Measurements from ENCODE around the gene COL6A2.
A peak's percentile ranks its signal among the peaks of the same experiment; 100 is the strongest.
"Not testable (repeated sequence)": the region's sequence is repeated elsewhere in the genome, so short reads cannot be mapped to it uniquely, and the experiment has no call there.

Gene COL6A2

DNA sequence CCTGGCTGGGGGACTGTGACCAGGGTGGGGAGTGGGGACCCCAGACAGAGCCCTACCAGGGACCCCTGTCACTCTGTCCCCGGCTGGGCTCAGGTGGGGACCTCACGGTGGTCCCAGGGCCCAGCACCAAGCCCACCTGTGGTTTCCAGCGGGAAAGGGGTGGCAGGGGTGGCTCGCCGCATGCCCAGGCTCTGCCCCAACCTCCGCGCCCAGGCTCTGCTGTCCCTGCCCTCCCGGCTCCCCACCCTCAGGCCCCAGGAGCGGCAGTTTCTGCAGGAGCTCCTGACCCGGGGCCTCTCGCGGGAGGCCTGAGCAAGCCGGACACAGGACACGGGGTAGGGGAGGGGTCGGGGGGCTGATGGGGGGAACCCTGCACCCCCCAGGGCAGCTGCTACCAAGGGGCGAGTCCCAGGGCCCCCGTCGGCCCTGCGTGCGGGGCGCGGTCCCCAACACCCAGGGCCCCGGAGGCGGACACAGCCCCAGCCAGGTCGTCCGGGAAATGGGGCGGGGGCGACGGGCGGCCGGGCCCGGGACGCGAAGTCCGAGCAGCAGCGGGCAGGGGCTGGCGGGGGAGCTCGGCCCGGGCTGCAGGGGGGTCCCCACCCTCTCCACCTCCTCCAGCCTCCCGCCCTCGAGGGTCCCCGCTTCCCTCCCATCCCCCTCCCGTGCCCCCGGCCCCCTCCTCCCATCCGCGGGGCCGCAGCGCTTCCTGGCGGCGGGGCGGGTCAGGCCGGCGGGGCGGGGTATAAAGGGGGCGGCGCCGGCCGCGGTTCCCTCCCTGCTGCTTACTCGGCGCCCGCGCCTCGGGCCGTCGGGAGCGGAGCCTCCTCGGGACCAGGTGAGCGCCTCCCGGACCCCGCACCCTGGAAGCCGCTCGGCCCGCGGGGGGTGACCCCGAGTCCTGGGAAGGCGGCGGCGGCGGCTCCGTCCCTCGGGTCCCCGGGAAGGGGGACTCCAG lies at the start of gene COL6A2:
Gene COL6A2, plus strand, starts transcription at position 777 of the 958 bp plus-strand sequence.
- peak; percentile 28 to 45 (median 34) for DNase-seq (ENCODE audit: low read depth in 3 of 3)

DNA sequence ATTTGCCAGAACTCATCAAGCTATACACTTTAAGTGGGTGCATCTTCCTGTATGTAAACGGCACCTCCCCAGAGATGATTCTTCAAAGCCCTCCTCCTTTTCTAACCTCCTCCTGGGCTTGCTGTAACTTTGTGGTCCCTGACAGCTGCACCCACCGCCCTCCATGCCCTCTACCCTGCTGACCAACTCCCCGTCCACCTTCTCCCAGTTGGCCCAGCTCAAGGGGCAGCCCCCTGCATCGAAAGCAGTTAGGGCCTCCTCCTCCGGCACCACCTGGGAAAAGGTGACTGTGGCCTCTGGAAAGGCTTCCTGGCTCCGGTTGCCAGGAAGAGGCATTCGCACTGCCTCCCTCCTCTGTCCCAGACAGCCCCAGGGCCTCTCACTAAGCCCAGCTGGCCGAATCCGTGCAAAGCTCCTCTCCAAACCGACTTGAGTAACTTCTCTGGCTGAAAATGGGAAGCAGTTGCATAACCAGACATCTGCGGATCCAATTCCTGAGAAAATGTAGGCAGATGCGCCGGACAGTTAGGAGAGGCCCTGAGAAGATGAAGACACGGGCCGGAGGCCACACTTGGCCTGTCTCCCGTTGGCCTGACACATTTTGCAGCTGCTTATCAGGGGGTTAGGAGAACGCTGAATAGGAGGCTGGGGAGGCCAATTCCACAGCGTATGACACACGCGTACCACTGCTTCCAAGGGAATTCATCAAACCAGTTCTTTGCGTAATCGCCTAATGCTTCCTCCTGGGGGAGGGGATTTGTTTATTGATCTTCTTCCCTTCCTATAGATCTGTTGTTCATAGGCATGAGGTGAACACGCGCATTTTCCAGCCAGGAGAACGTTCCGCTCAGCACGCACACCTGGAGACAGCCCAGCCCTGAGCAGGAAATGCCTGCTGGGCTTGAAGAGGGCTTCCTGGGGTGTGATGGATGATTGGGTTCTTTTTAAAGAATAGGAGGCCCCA lies 48.7 kb upstream of the COL6A2 start:
- DNase-seq (ENCODE audit: low read depth in 3 of 3) = no peak

DNA sequence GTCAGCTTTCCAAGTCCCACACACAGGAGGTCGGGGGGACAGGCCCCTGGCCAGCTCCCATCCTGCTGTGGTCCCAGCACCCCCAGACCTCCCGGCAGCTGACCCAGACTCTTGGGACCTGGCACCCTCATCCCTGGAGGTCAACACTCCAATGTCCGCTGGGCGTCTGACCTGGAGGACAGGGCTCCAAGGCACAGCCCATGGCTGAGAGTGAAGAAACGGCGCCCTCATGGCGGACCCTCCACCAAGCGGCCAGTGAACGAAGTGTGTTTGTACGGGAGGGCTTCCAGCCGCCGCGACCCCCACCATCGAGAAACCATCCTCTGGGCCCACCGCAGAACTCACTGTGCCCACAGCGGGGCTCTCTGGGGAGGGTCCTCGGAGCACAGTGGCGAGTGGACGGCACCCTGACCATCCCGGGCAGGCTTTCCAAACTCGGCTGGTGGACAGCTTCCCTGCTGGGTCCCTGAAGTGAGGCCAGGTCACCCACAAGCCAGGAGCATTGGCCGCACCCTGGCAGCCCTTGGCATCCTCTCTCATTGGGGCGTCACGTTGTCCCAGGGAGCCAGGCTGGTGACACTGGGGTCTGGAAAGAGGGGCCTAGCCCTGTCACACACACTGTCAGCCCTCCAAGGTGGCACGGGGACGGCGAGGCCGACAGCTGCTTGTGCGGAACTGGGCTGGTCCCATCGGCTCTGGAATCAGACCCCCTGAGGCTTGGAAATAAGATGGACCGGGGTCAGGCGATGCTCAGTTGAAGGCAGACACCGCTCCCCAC lies 47.8 kb upstream of the COL6A2 start:
- DNase-seq (ENCODE audit: low read depth in 3 of 3) = no peak

DNA sequence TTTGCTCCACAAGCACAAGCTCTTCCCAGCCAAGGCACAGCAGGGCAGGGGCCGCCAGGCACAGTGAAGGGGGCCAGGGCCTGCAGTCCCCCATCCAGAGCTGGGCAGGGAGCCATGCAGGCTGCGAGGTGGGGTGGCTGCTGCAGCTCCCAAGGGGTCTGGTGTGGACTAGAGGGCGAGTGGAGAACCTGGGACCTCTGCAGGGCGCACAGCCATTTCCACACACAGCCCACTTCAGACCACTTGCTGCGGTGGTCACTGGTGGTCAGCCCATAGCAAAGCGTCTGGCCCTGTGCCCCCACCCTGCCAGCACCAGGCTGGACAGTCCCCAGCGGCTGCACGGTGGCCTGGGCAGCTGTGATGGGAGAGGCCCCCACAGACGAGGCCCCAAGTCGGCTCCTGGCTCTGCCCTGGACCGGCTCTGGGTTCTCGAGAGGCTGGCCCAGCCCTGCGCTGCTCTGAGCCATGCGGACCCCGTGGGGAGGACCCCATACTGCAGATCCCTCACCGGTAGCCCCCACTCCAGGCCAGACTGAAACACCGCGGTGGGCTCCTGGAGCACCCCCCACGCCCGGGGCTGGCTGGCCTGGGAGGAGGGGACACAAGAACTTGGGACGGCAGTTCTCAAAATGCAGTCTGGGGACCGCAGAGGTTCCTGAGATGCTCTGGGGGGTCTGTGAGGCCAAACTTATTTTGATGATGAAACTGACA lies 47.1 kb upstream of the COL6A2 start:
- no peak for DNase-seq (ENCODE audit: low read depth in 3 of 3)

DNA sequence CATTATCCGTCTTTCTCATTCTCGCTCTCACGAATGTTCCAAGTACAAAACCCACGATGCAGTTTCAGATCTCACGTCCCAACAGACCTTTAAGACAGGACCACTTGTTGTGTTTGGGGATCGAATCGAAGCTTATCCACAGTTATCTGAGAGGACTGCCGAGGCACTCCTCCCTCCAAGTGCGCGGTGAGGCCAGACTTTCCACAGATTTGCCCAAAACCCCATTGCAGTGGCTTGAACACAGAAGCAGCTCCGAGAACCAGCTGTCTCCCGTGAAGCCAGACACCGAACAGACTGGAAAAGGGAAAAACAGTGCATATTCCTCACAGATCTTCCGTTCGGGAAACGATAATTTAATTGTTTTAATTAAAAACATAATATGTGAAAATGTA lies 46.5 kb upstream of the COL6A2 start:
- DNase-seq (ENCODE audit: low read depth in 3 of 3) = no peak

DNA sequence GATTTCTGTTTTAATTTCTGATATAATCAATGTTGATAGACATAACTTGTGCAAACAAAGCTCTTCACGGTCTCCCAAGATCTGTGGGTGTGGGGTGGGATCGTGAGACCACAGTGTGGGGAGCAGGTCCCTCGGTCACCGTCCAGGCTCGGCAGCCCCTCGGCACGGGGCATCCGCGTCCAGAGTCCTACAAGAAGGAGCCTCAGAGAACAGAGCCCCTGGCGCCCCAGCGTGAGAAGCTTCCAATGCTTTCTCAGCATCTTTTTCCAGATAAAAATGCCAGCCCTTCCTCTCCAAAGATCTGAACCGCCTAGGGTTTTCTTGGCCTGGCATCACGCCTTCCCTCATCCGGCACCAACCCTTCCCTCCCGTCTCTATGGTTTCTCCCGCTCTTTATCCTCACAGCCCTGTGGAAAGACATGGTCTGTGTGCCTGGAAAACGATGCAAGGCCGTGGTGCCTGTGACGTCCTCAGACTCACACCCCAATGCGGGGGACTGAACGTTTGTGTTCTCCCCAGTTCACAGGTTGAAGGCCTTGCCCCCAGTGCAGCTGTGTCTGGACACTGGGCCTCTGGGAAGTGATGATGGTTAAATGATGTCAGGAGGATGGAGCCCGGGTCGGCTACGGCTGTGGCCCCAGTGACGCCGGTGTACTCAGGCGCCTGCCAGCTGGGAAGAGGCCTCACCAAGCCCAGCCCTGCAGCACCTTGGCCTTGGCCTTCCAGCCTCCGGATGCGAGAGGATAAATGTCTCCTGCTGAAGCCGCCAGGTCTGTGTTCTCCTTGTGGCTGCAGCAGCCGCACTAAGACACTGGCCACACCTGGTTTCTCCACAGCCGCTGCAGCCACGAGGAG lies 45.9 kb upstream of the COL6A2 start:
- no peak for DNase-seq (ENCODE audit: low read depth in 3 of 3)

DNA sequence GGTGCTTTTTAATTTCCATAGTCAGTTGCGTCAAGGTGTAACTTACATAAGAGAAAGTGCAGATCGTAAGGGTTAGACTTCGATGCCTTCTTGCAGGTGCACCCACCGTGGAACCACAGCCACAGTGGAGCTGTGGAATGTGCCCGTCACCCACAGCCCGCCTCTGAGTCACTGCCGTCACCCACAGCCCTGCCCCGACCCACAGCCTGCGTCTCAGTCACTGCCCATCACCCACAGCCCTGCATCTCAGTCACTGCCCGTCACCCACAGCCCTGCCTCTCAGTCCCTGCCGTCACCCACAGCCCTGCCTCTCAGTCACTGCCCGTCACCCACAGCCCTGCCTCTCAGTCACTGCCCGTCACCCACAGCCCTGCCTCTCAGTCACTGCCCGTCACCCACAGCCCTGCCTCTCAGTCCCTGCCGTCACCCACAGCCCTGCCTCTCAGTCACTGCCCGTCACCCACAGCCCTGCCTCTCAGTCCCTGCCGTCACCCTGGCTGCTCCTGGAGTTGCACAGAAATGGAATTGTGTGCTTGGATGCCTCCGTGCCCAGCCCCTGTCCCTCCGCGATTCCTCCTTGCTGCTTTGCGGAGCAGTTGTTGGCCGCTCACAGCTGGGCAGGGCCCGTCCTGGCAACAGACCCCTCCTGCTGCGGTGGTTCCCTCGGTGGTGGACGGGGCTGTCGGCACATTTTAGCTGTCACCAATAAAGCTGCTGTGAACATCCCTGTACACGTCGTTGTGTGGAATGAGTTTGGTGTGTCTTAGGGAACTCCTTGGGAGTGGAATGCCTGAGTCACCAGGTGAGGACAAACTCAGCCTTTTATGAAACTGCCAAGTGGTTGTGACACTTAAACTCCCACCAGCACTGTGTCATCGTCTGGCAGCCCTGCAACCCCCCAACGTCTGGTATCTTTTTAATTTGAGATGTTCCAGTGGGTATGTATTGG lies 44.9 kb upstream of the COL6A2 start:
- no peak for DNase-seq (ENCODE audit: low read depth in 3 of 3)

DNA sequence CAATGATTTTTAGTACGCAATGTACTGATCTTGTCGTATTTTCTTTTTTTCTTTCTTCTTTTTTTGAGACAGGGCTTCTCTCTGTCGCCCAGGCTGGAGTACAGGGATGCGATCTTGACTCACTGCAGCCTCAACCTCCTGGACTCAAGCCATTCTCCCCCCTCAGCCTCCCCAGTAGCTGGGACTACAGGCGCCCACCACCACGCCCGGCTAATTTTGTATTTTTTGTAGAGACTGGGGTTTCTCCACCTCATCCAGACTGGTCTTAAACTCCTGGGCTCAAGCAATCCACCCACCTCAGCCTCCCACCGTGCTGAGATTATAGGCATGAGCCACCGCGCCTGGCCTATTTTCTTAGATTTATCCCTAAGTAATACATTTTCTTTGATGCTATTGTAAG lies 43.9 kb upstream of the COL6A2 start:
- no peak for DNase-seq (ENCODE audit: low read depth in 3 of 3)

DNA sequence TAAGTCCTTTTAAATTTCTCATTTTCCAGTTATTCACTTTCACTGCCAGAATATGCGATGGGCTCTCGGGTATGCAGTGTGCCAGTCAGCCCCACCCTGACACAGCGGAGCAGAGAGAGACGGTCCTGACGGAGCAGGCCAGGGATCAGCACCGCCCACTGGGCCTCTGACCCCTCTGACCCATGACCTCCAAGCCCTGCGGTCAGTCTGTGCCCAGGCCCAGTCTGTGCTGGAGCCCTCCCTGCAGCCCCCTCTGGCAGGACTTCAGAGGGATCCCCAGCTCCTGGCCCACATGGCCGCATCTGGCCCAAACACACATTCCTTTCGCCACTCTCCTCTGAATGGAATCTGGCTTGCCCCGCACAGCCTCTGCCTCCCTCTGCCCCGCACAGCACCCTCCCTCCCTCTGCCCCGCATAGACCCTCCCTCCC lies 43.4 kb upstream of the COL6A2 start:
- DNase-seq (ENCODE audit: low read depth in 3 of 3) = no peak

DNA sequence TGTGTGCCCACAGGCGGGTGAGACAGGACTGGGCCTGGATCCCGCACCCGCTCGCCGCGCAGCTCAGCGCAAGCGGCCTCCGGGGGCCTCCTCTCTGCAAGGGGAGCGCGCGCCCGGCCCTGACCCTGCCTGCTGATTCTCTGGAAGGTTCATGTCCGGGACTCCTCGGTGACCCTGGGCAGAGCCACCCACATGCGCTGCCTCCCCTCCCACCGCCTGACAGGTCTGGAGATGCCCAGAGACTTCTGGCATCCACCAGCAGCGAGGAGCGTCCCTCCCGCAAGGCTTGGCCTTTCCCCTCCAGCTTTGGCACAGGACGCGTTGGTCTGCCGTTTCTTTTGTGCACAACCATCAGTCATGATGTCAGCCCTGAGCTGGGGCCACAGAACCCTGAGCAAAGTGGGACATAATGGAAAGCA lies 42.0 kb upstream of the COL6A2 start:
- no peak for DNase-seq (ENCODE audit: low read depth in 3 of 3)

DNA sequence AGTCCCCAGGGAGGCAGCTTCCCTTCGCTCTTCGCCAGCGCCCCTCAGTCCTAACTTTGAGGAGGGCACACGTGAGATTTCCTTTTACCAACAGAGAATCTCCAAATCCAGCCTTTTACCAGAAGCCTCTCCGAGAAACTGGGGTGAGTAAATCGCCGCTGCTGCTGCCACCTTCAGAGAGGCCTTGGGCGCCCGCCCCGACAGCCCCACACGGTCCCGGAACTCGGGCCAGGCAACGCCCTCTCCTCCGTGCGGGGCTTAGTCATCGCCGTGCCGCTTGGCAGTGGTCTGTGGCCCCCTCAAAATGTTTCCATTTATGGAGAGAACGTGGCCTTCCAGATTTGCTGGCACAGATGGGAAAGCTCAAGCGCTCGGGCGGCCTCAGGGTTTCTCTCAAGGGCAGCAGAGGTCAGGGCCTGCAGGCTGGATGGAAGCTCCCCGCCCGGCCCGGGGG lies 41.4 kb upstream of the COL6A2 start:
- DNase-seq (ENCODE audit: low read depth in 3 of 3) = no peak

DNA sequence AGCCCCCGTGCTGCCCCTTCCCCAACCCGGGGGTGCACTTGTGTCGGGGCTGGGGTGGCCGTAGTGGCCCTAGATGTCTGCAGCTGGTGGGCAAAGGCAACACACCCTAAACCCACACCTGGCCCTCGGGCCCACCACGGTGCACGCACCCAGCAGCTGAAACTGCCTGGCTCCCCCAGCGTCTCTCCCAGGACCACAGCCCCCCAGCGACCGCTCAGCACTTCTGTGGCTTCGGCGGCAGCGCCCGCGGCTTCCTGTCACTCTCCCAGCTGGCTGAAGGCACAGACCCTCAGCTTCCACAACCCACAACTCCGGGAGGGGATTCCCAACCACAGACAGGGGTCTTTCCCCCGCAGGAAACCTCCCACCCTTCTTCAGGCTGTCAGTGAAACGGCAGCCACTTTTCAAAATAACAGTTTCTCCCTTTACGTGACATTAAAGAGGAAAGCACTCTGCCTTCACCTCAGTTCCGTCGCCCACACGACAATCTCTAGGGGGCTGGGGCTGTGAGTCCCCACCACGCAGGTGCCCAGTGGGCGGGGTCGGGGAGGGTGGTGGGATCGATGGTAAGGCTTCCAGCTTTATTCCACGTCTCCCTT lies 40.7 kb upstream of the COL6A2 start:
- no peak for DNase-seq (ENCODE audit: low read depth in 3 of 3)

DNA sequence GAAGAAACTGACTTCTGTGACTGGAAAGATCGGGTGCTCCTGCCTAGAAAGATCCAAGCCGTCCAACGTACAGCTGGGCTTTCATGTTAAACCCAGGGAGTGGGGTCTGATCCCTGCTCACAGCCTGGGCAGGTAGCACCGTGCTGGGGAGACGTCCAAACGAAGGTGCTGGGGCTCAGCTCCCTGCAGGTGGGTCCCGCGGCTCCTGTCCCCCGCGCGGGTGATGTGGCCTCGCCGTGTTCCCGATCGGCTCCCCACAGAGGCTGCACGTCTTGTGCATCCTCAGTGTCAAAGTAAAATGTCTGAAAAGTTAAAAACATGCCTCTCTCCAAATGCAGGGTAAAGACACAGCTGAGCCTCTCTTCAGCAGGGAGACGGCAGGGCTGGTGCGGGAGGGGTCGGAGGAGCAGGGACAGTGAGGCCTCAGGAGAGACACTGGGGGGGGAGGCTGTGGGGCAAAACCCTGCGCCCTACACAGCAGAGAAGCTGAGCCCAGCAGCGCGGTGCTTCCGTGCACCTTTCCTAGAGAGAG lies 40.1 kb upstream of the COL6A2 start:
- no peak for DNase-seq (ENCODE audit: low read depth in 3 of 3)

DNA sequence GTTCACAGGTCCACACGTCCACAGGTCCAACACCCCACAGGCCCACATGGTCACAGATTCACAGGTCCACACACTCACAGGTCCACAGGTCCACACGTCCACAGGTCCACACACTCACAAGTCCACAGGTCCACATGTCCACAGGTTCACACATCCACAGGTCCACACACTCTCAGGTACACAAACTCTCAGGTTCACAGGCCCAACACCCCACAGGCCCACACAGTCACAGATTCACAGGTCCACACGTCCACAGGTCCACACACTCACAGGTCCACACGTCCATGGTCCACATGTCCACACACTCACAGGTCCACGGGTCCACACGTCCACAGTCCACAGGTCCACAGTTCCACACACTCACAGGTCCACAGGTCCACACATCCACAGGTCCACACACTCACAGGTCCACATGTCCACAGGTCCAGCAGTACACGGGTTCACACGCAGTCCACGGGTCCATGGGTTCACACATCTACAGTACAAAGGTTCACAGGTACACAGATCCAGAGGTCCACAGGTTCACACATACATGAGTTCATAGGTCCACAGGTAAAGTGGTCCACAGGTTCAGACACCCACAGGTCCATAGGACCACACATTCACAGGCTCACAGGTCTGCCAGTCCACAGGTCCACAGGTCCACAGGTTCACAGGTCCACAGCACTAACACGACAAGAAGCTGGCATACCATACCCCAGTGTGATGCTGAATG lies 39.3 kb upstream of the COL6A2 start:
- DNase-seq (ENCODE audit: low read depth in 3 of 3) = no peak

DNA sequence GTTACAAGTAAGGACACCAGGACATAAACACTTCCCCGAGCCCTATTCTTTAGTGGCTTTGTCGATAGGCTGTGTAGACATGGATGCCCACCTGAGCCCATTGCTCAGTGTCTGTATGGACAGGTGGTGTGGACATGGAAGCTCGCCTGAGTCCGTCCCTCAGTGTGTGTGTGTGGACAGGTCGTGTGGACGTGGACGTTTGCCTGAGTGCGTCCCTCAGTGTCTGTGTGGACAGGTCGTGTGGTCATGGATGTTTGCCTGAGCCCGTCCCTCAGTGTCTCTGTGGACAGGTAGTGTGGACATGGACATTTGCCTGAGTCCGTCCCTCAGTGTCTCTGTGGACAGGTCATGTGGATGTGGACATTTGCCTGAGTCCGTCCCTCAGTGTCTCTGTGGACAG lies 38.7 kb upstream of the COL6A2 start:
- no peak for DNase-seq (ENCODE audit: low read depth in 3 of 3)

DNA sequence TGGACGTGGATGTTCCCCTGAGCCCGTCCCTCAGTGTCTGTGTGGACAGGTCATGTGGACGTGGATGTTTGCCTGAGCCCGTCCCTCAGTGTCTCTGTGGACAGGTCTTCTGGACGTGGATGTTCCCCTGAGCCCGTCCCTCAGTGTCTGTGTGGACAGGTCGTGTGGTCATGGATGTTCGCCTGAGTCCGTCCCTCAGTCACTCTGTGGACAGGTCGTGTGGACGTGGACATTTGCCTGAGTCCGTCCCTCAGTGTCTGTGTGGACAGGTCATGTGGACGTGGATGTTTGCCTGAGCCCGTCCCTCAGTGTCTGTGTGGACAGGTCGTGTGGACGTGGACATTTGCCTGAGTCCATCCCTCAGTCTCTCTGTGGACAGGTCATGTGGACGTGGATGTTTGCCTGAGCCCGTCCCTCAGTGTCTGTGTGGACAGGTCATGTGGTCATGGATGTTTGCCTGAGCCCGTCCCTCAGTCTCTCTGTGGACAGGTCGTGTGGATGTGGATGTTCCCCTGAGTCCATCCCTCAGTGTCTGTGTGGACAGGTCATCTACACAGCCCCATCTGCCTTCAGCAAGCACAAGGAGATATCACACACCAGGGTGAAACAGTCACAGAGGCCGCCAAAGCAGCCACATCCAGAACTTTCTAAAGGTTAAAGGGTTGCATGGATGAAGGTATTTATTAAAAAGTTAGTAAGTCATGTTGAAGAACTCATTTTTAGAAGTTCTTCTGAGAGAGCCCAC lies 38.0 kb upstream of the COL6A2 start:
- not testable (repeated sequence) for DNase-seq (ENCODE audit: low read depth in 3 of 3)

DNA sequence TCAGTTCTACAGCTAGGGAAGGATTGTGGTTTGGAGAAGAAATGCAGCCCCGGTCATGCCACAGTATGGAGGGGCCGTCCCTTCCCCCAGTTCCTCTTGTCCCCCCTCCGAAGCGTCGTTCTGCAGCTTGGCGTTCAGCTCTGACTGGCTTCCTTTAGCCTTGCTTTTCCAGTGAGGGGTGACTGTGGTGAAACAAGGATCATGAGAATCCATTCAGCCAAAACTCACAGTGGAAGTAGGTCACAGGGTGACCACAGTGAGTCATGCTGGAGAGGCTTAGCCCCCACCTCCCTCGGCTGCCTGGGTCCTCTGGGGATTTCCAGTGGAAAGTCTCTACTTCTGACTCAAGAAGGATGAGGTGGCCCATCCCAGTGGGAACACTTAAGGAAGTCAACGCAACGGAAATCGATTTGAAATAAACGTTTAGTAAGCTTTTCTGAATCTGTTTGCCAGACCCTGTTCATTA lies 37.3 kb upstream of the COL6A2 start:
- DNase-seq (ENCODE audit: low read depth in 3 of 3) = no peak

Data from stimulated activated CD4-positive, alpha-beta T cell treated with anti-CD3 and anti-CD28 coated beads, TNF-alpha, amount 100 ng/mL, for 4 hours (primary cell).